NOMO-1 treated with DMSO at 0.1 percent for 48 hours (cell line): Measurements from ENCODE around the gene OCSTAMP.

Experiments used
- DNase-seq: peaks from one replicate; lab custom pipeline; 2025; ENCODE audit not compliant: unreplicated experiment; lab: John Stamatoyannopoulos, UW

OCSTAMP gene

GRCh38 chr20:46573788-46574584 lies 23.5 kb upstream of the OCSTAMP start:
- DNase-seq = peak; percentile 16

- no peak for DNase-seq
Measured at GRCh38 chr20:46573234-46573633, 22.8 kb upstream of the OCSTAMP start.

- no peak for DNase-seq
Measured at GRCh38 chr20:46572790-46573189, 22.3 kb upstream of the OCSTAMP start.

GRCh38 chr20:46572153-46572552 lies 21.7 kb upstream of the OCSTAMP start:
- DNase-seq = no peak

GRCh38 chr20:46571418-46571817 lies 21.0 kb upstream of the OCSTAMP start:
- DNase-seq = no peak

GRCh38 chr20:46570956-46571355 lies 20.5 kb upstream of the OCSTAMP start:
- no peak for DNase-seq

GRCh38 chr20:46569961-46570360 lies 19.5 kb upstream of the OCSTAMP start:
- DNase-seq = no peak

GRCh38 chr20:46568570-46569129 lies 18.2 kb upstream of the OCSTAMP start:
- no peak for DNase-seq

- DNase-seq = no peak
Measured at GRCh38 chr20:46566125-46566524, 15.7 kb upstream of the OCSTAMP start.

GRCh38 chr20:46564241-46564957 lies 13.9 kb upstream of the OCSTAMP start:
- DNase-seq = no peak

- DNase-seq = no peak
Measured at GRCh38 chr20:46563860-46564221, 13.4 kb upstream of the OCSTAMP start.

GRCh38 chr20:46563170-46563859 lies 12.9 kb upstream of the OCSTAMP start:
- DNase-seq = no peak

- DNase-seq = peak; percentile 60
Measured at GRCh38 chr20:46562373-46563169, 12.1 kb upstream of the OCSTAMP start.

GRCh38 chr20:46562009-46562372 lies 11.5 kb upstream of the OCSTAMP start:
- no peak for DNase-seq

- DNase-seq = no peak
Measured at GRCh38 chr20:46559685-46560440, 9.4 kb upstream of the OCSTAMP start.

GRCh38 chr20:46559001-46559400 lies 8.5 kb upstream of the OCSTAMP start:
- DNase-seq = no peak

GRCh38 chr20:46558511-46558959 lies 8.1 kb upstream of the OCSTAMP start:
- no peak for DNase-seq

GRCh38 chr20:46557231-46557956 lies 6.9 kb upstream of the OCSTAMP start:
- no peak for DNase-seq

GRCh38 chr20:46555370-46555956 lies 5.0 kb upstream of the OCSTAMP start:
- no peak for DNase-seq
